HAP-1 (cell line): ENCODE measurements around the gene THADA.

Experiments used
- DNase-seq, 2 experiments: peaks; one replicate each; pipeline ENCODE4 v3.0.0-alpha.2; 2016 to 2020; ENCODE audit warnings: low spot score in 2 of 2
- H3K27me3 ChIP-seq: fragments of 250-450 bp; sonication (Bioruptor Pico); 2 replicates; pipeline ENCODE4 v1.5.1; 2020; ENCODE audit warnings: low read depth, mild to moderate bottlenecking, moderate library complexity
- H3K36me3 ChIP-seq: fragments of 250-450 bp; sonication (Bioruptor Pico); replicated peaks from 2 replicates; pipeline ENCODE4 v1.5.1; 2020; ENCODE audit warnings: mild to moderate bottlenecking
- H3K4me1 ChIP-seq: fragments of 250-450 bp; sonication (Bioruptor Pico); 2 replicates; pipeline ENCODE4 v1.5.1; 2020; ENCODE audit warnings: mild to moderate bottlenecking
- H3K4me3 ChIP-seq: fragments of 250-450 bp; sonication (Bioruptor Pico); 2 replicates; pipeline ENCODE4 v1.5.1; 2020; ENCODE audit warnings: mild to moderate bottlenecking, moderate library complexity
- H3K9me3 ChIP-seq: fragments of 250-450 bp; sonication (Bioruptor Pico); 2 replicates; pipeline ENCODE4 v1.5.1; 2020; ENCODE audit warnings: mild to moderate bottlenecking, moderate library complexity
- in situ Hi-C: fragments of 300-500 bp; cut with MboI; formaldehyde crosslinking; loops from 3 replicates; pipeline ENCODE4 v1.14.3; 2020; ENCODE audit warnings: low sequenced_read_pairs, inconsistent platforms, mixed read lengths

Gene THADA

GRCh38 chr2:43239981-43240765, 355.7 kb downstream of the THADA start:
- DNase-seq, result no peak
- in situ Hi-C loops, result loop anchor here (10.0 kb wide), 2 partner anchors 245 to 265 kb away; no protein-coding TSS in a partner anchor

GRCh38 chr2:43238813-43239212, 357.0 kb downstream of the THADA start:
- in situ Hi-C loops, result loop anchor here (10.0 kb wide), 2 partner anchors 246 to 264 kb away; no protein-coding TSS in a partner anchor
- Histone ChIP-seq H3K9me3 (no peaks in the 10 kb centered on the region), H3K36me3 (no peaks in the 10 kb centered on the region), H3K4me1 (no peaks in the 10 kb centered on the region), H3K27me3 (no peaks in the 10 kb centered on the region), H3K4me3 (no peak overlapping the region)
- no peak for DNase-seq

More at GRCh38 chr2:43239981-43240765, 355.7 kb downstream of the THADA start:
- Histone ChIP-seq H3K9me3 (no peaks in the 10 kb centered on the region), H3K27me3 (no peaks in the 10 kb centered on the region), H3K4me3 (no peak overlapping the region), H3K36me3 (no peaks in the 10 kb centered on the region), H3K4me1 (no peaks in the 10 kb centered on the region)

GRCh38 chr2:43238176-43238575, 357.7 kb downstream of the THADA start:
- Histone ChIP-seq H3K9me3 (no peaks in the 10 kb centered on the region), H3K4me3 (no peak overlapping the region), H3K36me3 (no peaks in the 10 kb centered on the region), H3K4me1 (no peaks in the 10 kb centered on the region), H3K27me3 (no peaks in the 10 kb centered on the region)
- in situ Hi-C loops, result loop anchor here (10.0 kb wide), 2 partner anchors 247 to 263 kb away; no protein-coding TSS in a partner anchor
- no peak for DNase-seq

GRCh38 chr2:43233218-43234212, 362.3 kb downstream of the THADA start:
- no peaks in the 10 kb centered on the region for H3K27me3 ChIP-seq
- no peaks in the 10 kb centered on the region for H3K36me3 ChIP-seq
- no peak overlapping the region for H3K4me3 ChIP-seq
- H3K4me1 ChIP-seq, result peaks cover 3% of the 10 kb centered on the region
- H3K9me3 ChIP-seq, result no peaks in the 10 kb centered on the region
- no peak for DNase-seq
- in situ Hi-C loops, result loop anchor here (10.0 kb wide), 2 partner anchors 251 to 259 kb away; no protein-coding TSS in a partner anchor

GRCh38 chr2:43230951-43231827, 364.6 kb downstream of the THADA start:
- Histone ChIP-seq H3K27me3 (no peaks in the 10 kb centered on the region), H3K9me3 (no peaks in the 10 kb centered on the region), H3K36me3 (no peaks in the 10 kb centered on the region), H3K4me1 (peaks cover 13% of the 10 kb centered on the region), H3K4me3 (no peak overlapping the region)
- DNase-seq, result no peak
- in situ Hi-C loops, result loop anchor here (10.0 kb wide), 2 partner anchors 254 to 256 kb away; no protein-coding TSS in a partner anchor

- no peak for DNase-seq
- no peak overlapping the region for H3K4me3 ChIP-seq
- in situ Hi-C loops, result loop anchor here (10.0 kb wide), 2 partner anchors 254 to 256 kb away; no protein-coding TSS in a partner anchor
- no peaks in the 10 kb centered on the region for H3K27me3 ChIP-seq
- no peaks in the 10 kb centered on the region for H3K9me3 ChIP-seq
- H3K4me1 ChIP-seq, result peaks cover 13% of the 10 kb centered on the region
- H3K36me3 ChIP-seq, result peaks cover 8% of the 10 kb centered on the region
Observed at GRCh38 chr2:43230351-43230885, 365.4 kb downstream of the THADA start.

- Histone ChIP-seq H3K4me1 (peaks cover 13% of the 10 kb centered on the region), H3K4me3 (no peak overlapping the region), H3K36me3 (peaks cover 22% of the 10 kb centered on the region), H3K27me3 (no peaks in the 10 kb centered on the region), H3K9me3 (no peaks in the 10 kb centered on the region)
- in situ Hi-C loops, result loop anchor here (5.0 kb wide), 1 partner anchor 402 kb away; no protein-coding TSS in a partner anchor
- no peak for DNase-seq
Observed at GRCh38 chr2:43228756-43229659, 366.8 kb downstream of the THADA start.

- Histone ChIP-seq H3K9me3 (no peaks in the 10 kb centered on the region), H3K27me3 (no peaks in the 10 kb centered on the region), H3K36me3 (peaks cover 28% of the 10 kb centered on the region), H3K4me1 (peaks cover 16% of the 10 kb centered on the region), H3K4me3 (no peak overlapping the region)
- no peak for DNase-seq
- in situ Hi-C loops, result loop anchor here (5.0 kb wide), 1 partner anchor 401 kb away; no protein-coding TSS in a partner anchor
Observed at GRCh38 chr2:43228321-43228751, 367.5 kb downstream of the THADA start.

- Histone ChIP-seq H3K27me3 (no peaks in the 10 kb centered on the region), H3K36me3 (peaks cover 33% of the 10 kb centered on the region), H3K4me3 (peak overlapping the region; percentile 88), H3K9me3 (no peaks in the 10 kb centered on the region), H3K4me1 (peaks cover 21% of the 10 kb centered on the region)
- DNase-seq, result no peak
- in situ Hi-C loops, result loop anchor here (5.0 kb wide), 1 partner anchor 401 kb away; no protein-coding TSS in a partner anchor
Observed at GRCh38 chr2:43227830-43228281, 368.0 kb downstream of the THADA start.

GRCh38 chr2:43226955-43227829, 368.6 kb downstream of the THADA start:
- Histone ChIP-seq H3K36me3 (peaks cover 40% of the 10 kb centered on the region), H3K4me1 (peaks cover 27% of the 10 kb centered on the region)

GRCh38 chr2:43226558-43226954, 369.3 kb downstream of the THADA start, which contains the start of gene ZFP36L2:
TSS of gene ZFP36L2 (minus strand) at chr2:43226606. CDS start at chr2:43226315, 291 bp downstream.
- H3K9me3 ChIP-seq, result no peaks in the 10 kb centered on the region
- peak; percentile 92 to 95 for DNase-seq
- H3K36me3 ChIP-seq, result peaks cover 42% of the 10 kb centered on the region
- H3K4me1 ChIP-seq, result peaks cover 32% of the 10 kb centered on the region
- peak within 1 kb of the TSS; percentile 88 for H3K4me3 ChIP-seq
- in situ Hi-C loops, result loop anchor here (5.0 kb wide), 1 partner anchor 399 kb away; no protein-coding TSS in a partner anchor
- no peaks in the 10 kb centered on the region for H3K27me3 ChIP-seq

More at GRCh38 chr2:43226955-43227829, 368.6 kb downstream of the THADA start:
- H3K9me3 ChIP-seq, result no peaks in the 10 kb centered on the region
- H3K4me3 ChIP-seq, result peak overlapping the region; percentile 88
- DNase-seq, result peak; percentile 63 to 89
- in situ Hi-C loops, result loop anchor here (5.0 kb wide), 1 partner anchor 400 kb away; no protein-coding TSS in a partner anchor
- no peaks in the 10 kb centered on the region for H3K27me3 ChIP-seq
